Urothelium cell line (cell line): Measurements from ENCODE around the gene RPTOR.

Experiments
- DNase-seq: peaks from one replicate; pipeline ENCODE4 v3.0.0; 2011; ENCODE audit warnings: low spot score, mixed read lengths
- FAIRE-seq: peaks from 2 replicates; lab custom pipeline; 2011; peaks lifted over from hg19 to GRCh38; lab: Jason Lieb, UNC

RPTOR gene

DNA sequence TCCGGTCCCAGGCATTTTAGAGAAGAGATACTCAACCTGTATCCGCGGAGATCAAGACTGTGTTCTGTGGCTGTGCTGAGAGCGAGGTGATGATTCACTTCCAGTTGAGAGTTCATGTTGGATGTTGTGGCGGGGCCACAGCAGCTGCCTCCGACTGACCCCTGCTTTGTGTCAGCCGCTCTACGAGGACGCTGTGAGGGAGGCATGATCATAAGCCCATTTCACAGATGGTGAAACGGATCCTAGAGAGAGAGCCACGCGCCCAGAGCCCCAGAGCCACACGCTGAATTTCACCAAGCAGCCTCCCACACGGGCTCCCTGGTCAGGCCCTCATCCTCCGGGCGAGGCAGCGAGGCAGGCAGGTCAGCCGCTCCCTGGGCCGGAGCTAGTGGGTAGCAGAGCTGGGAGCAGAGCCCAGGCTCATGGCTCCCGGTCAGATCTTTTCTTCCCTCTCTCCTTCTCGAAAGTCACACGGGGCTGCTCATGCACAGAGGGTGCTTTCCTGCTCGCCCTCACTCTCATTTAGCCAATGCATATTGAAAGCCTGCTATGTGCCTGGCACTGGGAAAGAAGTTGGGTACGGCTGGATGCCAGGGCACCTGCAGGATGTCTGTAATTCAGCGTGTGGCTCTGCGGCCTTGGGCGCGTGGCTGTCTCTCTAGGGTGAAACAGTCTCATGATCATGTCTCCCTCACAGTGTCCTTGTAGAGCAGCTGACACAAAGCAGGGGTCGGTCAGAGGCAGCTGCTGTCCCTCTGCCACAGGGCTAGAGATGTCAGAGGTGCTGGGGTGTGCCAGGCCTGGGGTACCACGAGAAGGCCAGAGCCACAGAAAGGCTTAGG, 291.4 kb downstream of the RPTOR start:
- no peak for FAIRE-seq
- DNase-seq = no peak

DNA sequence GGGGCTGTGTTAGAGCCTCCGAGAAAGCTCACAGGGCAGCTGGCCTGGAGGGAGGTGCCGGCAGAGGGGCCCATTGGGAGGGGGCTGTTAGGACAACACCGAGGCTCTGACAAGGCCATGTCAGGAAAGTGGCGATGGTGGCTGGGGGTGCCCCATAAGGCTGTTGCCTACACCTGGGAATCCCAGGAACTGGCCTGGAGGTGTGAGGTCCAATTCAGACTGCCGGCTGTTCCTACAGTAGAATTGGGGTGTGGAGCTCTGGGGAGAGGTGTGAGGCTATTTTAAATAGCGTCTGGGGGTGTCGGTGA, 292.0 kb downstream of the RPTOR start:
- no peak for FAIRE-seq
- no peak for DNase-seq

DNA sequence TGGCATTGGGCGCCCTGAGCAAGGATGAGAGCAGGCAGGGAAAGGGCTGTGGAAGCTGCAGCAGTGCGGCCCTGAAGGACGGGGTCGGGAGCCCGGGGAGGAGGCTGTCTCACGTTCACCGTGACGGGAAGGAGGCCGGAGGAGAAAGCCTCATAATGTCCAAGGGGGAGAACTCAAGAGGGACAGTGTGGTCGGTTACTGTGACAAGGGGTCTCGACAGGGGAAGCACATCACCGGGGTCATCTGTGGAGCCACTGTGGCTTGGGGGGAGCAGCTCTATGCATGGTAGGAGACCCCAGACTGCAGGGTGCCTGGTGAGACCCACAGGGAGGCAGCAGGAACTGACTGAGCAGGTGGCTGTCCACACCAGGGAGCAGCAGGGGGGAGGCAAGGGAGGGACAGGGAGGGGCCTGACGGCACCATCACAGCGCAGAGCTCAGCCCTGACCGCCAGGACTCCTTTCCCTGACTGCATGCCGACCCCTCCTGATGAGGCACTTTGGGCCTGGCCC, 292.4 kb downstream of the RPTOR start:
- DNase-seq (no peak), FAIRE-seq (no peak)

DNA sequence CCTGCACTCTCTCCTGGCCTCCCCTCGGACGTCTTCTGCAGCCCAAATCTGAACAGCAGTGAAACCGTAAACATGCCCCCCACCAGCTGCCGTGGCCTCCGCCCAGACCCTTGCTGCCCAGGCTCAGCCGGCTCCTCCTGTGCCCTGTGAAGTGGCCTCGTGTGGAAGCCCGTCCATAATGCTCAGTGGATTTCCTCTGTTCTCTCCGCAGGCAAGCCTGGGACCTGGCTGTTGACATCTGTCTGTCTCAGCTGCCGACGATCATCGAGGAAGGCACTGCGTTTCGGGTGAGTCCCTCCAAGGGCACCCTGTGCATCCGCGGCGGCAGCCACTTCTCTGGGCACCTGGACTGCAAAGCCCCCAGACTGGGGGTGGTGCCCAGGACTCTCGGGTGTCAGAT, 293.1 kb downstream of the RPTOR start:
- FAIRE-seq = no peak
- no peak for DNase-seq

DNA sequence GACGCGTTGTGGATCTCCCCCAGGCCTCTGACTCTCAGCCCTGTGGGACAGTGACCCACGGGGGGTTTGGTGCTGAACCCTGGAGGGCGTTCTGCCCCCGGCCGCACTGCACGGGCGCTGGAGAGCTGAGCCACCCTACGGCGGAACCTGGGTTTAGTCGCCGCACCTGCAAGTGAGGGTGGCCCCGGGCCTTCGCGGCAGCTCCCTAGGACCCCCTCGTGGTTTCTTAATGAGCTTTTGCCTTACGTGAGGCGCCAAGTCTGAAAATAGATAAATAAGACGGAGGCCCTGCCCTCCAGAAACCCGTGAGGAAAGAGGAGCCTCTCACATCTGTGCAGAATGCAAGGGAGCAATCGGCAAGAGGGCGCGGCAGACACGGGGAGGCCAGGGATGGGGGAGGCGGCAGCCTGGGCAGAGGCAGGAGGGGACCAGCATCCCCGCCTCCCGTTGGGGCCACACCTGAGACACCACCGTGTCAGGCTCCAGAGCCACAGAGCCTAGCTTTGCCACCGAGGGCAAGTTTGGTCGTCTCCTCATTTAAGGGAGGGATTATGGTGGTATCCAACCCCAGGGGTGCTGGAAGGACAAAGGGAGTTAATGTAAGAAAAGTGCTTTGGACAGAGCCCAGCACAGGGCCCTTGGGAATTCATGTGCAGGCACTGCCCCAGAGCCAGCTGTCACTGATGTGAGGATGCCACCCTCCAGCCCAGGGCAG, 293.8 kb downstream of the RPTOR start:
- FAIRE-seq = no peak
- DNase-seq = no peak

DNA sequence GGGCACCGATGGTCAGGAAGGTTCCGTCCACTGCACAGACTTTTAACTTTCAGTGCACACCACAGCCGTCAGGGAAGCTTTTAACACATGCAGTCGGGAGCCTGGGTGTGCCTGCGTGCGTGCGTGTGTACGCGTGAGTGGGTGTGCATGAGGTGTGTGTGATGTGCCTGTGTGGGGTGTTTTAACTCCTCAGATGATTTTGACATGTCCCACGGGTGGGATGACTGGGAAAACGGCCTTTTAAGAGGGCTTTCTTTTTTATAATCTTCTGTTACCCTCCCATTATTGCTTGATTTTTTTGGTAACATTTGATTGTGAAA, 294.3 kb downstream of the RPTOR start:
- FAIRE-seq (no peak), DNase-seq (no peak)

DNA sequence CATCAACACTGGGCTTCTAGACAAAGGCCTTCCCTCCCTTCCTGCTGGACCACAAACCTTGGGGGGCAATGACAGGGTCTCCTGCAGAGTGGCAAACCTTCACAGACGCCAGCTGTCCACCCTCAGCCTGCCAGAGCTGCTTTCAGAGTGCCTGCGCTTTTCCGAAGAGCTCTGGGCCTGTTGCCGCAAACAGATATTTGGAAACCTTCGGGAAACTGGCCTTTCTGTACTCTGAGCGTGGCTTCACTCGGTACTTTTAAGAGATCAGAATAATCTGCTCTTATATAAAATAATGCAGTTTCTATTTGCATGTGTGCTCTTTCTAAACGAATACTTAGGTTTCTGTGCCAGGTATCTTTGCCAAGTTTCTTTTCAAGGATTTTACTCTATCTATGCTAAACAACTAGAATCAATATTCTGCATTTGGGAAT, 294.9 kb downstream of the RPTOR start:
- FAIRE-seq = no peak
- DNase-seq = no peak

DNA sequence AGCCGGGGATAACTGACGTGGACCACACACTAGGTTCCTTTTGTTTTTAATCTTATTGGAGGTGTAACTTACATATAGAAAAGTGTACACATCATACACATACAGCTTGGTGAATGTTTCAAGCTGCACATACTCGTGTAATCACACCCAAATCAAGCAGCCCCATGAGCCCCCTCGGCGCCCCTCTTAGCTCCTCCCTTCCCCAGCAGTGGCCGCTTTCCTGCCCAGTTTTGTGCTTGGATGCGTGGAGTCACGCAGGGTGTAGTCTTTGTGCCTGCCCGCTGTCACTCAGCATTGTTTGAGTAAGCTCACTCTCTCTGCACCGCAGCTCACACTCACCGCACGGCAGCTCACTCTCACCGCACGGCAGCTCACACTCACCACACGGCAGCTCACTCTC, 295.3 kb downstream of the RPTOR start:
- peak; percentile 82 for FAIRE-seq
- DNase-seq = no peak

DNA sequence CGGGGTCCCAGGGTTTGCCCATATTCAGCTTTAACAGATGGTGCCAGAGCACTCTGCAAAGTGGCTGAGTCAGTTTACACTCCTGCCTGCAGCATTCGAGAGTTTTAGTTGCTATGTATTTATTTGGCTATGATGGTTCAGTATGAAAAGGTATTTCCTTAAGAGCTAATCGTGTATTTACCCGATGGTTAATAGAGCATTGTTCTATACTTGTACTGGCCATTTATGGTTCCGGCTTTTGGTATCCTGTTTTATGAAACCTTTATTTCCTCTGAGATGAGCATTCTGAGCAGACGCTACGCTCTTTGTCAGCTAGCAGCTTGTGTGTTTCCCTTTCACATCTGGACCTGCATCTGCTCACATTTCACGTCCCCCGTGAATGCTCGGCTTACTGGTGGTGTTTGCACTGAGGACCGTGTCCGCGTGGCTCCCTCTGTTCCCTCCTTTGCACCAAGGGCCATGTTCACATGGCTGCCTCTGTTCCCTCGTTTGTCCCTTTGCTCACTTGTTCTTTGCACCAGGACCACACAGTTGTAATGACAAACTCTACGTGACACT, 297.9 kb downstream of the RPTOR start:
- FAIRE-seq = no peak
- DNase-seq = no peak

DNA sequence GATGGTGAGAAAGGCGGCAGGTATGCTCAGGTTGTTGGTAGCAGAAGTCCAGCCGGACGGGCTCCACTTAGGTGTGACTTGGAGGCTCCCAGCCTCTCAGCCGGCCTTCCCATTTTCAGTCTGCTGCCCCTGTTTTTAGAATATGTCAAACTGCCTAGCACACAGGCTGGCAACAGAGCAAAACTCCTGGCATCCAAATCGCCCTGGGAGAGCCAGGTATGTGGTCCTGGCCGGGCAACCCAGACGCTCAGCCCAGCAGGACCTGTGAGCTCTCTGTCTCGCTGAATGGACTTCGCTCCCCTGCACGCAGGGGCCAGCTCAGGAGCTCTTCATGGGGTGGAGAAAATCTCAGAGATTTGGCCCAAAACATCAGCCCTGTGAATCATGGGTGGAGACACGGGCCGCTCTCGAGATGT, 299.1 kb downstream of the RPTOR start:
- DNase-seq (no peak), FAIRE-seq (no peak)

DNA sequence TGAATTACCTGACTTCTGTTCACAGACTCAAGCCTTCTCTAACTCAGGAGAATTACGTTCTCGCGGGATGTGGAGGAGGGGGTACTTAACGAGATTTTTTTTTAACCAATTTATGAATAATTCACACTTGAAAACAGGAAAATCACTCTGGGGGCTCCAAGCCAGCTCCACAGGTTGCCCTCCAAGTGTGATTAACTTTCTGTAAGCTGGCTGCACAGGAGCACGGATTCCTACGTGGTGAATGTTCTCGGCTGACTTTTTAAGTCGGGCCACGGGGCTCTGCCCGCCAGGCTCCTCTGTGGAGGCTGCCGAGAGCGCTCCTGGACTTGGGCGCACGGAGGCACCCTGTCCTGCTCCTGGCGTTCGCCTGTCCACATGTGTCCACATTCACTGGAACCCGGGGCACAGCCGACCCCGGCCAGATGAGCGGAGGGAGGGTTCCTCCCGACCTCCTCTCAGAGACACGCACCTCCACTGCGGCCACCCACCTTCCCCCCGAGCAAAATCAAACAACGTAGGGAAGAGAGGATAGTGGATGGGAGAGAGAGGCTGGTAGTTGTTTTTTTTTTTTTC, 299.9 kb downstream of the RPTOR start:
- no peak for FAIRE-seq
- DNase-seq = no peak

DNA sequence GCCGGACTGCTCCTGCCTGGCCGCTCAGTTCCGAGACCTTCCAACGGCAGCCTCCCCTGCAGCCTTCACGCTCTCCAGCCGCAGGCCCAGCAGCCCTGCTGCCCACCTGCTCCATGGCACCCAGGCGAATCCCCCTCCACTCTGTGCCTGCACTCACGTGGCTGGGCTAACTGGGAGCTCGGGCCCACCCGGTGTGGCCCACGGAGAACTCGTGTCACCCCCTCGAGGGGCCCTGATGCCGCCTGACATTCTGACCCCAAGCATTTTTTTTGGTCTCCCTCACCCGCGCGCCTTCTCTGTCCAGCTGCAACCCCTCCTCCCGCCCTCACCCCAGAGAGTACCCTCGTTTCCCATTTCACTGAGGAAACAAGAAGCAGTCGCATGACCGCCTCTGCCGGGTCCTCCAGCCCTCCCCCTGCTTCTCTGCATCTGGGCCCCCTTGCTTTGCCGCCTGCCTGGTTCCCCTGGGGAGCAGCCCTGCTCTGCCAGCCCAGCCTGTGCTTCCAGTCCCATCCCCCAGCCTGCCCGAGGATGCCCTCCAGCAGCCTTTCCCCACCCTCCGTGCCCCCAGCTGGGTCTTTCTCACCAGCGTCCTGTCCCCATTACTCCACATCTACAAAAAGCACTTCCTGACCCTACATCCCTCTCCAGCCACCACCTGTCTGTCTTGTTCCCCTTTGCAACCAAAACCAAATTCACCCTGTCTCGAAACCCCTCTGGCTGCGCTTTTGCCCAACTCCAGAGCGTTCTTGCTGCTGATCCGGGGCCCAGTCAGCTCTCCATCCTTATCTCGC, 300.6 kb downstream of the RPTOR start:
- DNase-seq (no peak), FAIRE-seq (peak; percentile 20)

DNA sequence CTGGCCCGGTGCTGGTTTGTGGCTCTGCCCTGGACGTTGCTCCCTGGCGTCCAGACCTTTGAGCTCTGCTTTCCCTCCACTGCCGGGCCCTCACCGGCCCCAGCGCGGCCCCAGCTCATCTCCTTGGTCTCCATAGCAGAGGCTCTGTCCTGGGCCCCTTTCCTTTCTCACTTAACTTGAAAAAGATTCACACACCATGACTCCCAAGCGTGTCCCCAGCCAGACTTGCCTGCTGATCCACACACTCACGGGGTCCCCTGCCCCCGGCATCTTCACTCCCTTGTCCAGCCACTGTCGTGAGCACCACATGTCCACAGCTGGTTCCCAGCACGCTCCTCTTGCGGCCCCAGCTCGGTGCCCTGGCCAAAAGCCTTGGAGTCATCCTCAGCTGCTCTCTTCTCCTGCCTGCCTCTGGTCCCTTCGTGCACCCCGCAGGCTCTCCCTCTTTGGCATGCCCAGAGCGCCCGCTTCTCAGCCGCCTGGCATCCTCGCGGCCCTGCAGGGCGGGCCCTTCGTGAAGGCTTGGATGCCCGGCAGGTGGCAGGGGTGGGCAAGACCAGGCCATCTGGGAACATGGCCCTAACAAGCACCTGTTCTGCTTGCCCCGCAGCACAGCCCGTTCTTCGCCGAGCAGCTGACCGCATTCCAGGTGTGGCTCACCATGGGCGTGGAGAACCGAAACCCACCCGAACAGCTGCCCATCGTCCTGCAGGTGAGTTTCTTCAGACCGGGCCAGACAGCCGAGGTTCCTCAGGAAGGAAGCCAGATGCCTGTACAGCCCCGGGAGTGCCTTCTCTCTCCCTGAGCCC, 301.4 kb downstream of the RPTOR start:
- FAIRE-seq (no peak), DNase-seq (no peak)

DNA sequence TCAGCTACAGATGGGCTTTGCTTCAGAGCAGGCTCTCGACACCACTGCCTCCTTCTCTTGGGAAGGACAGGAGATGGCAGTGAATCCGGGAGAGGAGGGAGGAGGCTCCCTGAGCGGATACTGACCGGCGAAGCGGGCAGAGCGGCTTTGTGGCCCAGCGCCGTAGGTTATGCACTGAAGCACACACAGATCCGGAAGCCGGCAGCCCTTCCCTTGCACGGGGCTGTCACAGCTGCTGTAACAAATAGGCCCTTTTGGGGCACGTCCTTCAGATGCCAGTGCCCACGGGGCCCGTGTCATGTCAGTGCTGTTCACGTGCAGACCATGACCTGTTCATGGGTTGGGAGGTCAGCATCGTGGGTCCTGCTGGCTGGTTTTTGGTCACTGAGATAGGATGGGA, 302.3 kb downstream of the RPTOR start:
- FAIRE-seq = peak; percentile 79
- DNase-seq = no peak

DNA sequence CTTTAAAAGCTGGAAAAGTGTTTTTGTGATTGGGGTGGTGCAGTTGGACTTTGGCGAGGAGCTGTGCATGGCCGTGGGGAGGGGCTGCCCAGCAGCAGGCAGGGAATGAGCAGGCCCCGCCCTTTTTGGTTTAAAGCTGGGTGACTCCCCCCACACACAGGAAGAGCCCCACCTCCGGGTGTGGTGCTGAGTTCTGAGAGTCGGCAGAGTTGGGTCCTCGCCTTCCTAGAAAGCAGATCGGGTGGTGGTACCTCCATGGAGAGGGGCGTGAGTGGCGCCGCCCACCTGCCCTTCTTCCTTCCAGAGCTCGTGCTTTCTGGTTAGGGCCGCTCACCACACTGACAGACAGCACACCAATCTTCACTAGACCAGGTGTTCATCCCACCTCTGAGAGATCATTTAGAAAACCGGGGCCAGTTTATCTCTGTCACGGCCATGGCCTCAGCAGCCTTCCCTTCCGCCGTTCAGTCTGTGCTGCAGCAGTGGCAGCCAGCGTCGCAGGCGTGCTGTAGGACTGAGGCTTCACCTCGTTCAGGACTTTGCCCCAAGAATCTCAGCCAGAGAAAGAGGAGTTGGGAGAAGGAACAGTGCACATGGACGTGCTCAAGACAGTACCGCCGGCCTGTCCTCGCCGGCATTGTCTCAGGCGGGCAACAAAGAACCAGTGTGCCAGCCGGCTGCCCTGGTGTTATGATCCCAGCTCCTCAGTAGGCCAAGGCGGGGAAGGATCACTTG, 303.0 kb downstream of the RPTOR start:
- no peak for FAIRE-seq

DNA sequence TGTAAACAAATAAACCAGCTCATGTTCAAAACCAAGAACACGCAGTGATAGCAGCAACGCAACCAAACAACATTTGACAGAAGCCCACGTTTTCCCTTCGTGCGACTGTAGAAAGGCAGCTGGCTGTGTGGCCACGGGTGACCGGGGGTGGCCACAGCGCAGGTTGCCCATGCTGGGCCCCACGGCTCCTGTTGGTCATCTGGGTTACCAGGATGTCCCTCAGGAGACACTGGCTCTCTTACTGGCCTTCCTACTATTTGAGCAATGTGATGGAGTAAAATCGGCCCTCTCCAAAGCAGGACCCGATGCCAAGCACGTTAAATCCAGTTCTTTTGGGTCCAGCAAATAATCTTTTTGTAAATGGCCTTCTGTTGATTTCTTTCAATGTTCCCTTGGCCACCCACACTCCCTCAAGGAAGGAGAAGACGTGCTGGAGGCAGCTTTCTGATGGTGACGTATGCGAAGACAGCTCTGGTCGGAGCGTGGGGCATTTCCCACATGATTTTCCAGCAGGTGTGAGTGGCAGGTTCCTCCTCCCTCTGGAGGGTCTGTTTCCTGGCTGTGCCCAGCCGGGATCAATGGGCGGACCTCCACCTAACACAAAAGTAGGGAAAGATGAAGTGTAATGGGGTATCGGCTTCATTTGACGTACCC, 303.9 kb downstream of the RPTOR start:
- no peak for FAIRE-seq
- no peak for DNase-seq

More for the DNA sequence above, 303.0 kb downstream of the RPTOR start:
- DNase-seq = no peak

DNA sequence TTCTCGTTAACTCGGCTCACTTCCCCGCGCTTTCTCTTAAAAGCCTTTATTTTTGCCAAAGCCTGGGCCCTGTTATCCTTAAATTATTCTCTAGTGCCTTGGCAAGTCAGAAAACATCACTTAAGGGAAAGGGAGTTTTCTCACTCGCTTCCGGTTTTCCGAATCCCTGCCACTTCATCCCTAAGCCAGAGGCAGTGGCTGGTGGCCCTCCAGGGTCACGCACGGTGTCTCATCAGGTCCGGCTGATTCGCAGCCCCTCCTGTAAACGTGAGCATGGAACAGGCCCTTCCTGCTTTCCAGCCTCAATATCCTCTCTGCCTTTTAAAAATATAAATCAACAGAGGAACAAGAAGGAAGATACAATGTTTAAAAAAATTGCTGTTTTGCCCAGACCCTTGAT, 304.5 kb downstream of the RPTOR start:
- FAIRE-seq = no peak
- no peak for DNase-seq

DNA sequence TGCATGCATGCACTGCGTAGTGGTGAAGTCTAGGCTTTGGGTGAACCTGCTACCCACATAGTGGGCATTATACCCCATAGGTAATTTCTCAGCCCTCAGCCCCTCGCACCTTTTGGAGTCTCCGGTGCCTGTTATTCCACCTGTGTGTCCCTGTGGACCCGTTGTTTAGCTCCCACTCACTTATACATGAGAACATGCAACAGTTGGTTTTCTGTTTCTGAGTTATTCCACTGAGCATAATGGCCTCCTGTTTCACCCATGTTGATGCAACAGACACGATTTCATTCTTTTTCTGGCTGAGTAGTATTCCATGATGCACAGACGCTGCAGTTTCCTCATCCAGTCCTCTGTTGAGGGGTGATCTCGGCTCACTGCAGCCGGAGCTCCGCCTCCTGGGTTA, 305.5 kb downstream of the RPTOR start:
- no peak for FAIRE-seq
- no peak for DNase-seq

DNA sequence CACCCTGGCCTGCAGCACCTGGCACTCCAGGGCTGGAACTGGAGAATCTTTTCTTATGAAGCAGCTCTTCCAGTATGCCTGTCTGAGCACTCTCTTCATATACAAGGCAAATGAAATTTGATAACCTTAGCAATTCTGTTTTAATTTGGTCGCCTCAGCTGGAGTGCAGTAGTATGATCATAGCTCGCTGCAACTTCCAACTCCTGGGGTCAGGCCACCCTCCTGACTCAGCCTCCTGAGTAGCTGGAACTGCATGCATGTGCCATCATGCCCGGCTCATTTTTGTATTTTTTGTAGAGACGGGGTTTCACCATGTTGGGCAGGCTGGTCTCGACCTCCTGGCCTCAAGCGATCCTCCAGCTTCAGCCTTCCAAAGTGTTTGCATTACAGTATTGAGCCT, 306.2 kb downstream of the RPTOR start:
- DNase-seq (no peak), FAIRE-seq (no peak)
